Right atrium auricular region (tissue), 2 donors: ENCODE data around the gene TMC4. TPM values are rescaled to one million over a fixed set of nuclear protein-coding genes. Genes with fewer than 3 reads are reported as not detected.
"Not testable (repeated sequence)": the region's sequence is repeated elsewhere in the genome, so short reads cannot be mapped to it uniquely, and the experiment has no call there.

Experiments used
- DNase-seq: peaks from one replicate; pipeline ENCODE4 v3.0.0-alpha.2; 2019; ENCODE audit warnings: low spot score
- H3K27ac ChIP-seq, 2 donors: fragments of 200-600 bp; sonication (generic); 1 replicate in 1 of 2; 2 replicates in 1 of 2; pipeline ENCODE4 v1.5.1; 2016 to 2019
- H3K27me3 ChIP-seq, 2 donors: fragments of 200-600 bp; sonication (generic); one replicate each; pipeline versions ENCODE4 v1.5.1 to v1.6.0; 2017 to 2019
- H3K36me3 ChIP-seq: fragments of 200-600 bp; sonication (generic); one replicate; pipeline ENCODE4 v1.5.1; 2016
- H3K4me1 ChIP-seq, 2 donors: fragments of 200-600 bp; sonication (generic); one replicate each; pipeline versions ENCODE4 v1.5.1 to v1.6.0; 2017 to 2019
- H3K4me3 ChIP-seq, 2 donors: fragments of 200-600 bp; sonication (generic); 1 replicate in 1 of 2; 2 replicates in 1 of 2; pipeline ENCODE4 v1.5.1; 2017 to 2019; ENCODE audit warnings: mild to moderate bottlenecking in 1 of 2, moderate library complexity in 1 of 2
- H3K9me3 ChIP-seq, 2 donors: fragments of 200-600 bp; sonication (generic); one replicate each; pipeline ENCODE4 v1.5.1; 2019
- total RNA-seq, 2 donors: library from RNA; depleted of rRNA; stranded (reverse); fragments of >200 nt; gene quantifications; one replicate each; pipeline ENCODE4 v1.1.0, GENCODE V29; 2016
- TF ChIP-seq, protein P1 (sequence below), 2 donors: fragments of 200-600 bp; sonication (generic); IDR thresholded peaks; one replicate each; pipeline ENCODE4 v1.5.1; 2019; ENCODE audit warnings: antibody characterized with exemption in 2 of 2

Gene TMC4
- total RNA-seq, 2 donors from 2014 or later, result 1.7 to 2.8 TPM

DNA sequence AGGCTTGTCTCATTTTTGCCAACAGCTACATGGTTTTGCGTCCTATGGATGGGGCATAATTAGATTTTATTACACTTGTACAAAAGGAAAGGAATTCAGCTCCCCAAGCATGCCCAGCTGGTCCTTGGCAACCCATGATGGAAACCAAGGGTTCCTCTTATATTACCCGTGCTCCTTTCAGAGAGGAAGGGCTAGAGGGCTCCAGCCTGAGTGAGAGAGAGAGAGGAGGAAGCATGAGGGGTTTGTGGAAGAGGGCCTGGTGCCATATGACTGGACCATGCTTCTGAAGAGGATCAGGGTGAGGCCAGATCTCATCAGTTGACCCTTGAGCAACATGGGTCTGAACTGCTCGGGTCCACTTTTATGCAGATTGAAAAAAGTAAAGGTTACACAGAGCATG is 24.2 kb upstream of the TMC4 start:
- Histone ChIP-seq H3K4me1 (peaks cover 0 to 19% of the 10 kb centered on the region in 2 donors), H3K27me3 (no peaks in the 10 kb centered on the region), H3K4me3 (no peak overlapping the region), H3K36me3 (peaks cover 24% of the 10 kb centered on the region), H3K27ac (no peak overlapping the region), H3K9me3 (no peaks in the 10 kb centered on the region)
- DNase-seq, result no peak
- TF ChIP-seq, protein P1, sequence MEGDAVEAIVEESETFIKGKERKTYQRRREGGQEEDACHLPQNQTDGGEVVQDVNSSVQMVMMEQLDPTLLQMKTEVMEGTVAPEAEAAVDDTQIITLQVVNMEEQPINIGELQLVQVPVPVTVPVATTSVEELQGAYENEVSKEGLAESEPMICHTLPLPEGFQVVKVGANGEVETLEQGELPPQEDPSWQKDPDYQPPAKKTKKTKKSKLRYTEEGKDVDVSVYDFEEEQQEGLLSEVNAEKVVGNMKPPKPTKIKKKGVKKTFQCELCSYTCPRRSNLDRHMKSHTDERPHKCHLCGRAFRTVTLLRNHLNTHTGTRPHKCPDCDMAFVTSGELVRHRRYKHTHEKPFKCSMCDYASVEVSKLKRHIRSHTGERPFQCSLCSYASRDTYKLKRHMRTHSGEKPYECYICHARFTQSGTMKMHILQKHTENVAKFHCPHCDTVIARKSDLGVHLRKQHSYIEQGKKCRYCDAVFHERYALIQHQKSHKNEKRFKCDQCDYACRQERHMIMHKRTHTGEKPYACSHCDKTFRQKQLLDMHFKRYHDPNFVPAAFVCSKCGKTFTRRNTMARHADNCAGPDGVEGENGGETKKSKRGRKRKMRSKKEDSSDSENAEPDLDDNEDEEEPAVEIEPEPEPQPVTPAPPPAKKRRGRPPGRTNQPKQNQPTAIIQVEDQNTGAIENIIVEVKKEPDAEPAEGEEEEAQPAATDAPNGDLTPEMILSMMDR (IDR thresholded peaks at IDR 0.05), result no peak

DNA sequence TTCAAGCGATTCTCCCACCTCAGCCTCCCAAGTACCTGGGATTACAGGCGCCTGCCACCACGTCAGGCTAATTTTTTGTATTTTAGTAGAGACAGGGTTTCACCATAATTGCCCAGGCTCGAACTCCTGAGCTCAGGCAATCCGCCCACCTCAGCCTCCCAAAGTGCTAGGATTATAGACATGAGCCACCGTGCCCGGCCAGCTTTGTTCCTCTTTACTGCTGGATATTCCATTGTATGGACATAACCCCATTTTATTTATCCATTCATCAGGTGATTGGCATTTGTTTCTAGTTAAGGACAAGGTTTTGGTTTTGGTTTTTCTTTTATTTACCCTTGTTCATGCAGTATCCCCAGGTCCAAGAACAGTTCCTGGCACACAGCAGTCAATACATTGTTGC is 23.6 kb upstream of the TMC4 start:
- no peaks in the 10 kb centered on the region for H3K9me3 ChIP-seq
- no peak overlapping the region for H3K4me3 ChIP-seq
- peaks cover 18% of the 10 kb centered on the region for H3K36me3 ChIP-seq
- no peaks in the 10 kb centered on the region for H3K27me3 ChIP-seq
- TF ChIP-seq, protein P1 (IDR thresholded peaks at IDR 0.05), result no peak
- peaks cover 0 to 19% of the 10 kb centered on the region in 2 donors for H3K4me1 ChIP-seq
- H3K27ac ChIP-seq, result no peak overlapping the region
- no peak for DNase-seq

DNA sequence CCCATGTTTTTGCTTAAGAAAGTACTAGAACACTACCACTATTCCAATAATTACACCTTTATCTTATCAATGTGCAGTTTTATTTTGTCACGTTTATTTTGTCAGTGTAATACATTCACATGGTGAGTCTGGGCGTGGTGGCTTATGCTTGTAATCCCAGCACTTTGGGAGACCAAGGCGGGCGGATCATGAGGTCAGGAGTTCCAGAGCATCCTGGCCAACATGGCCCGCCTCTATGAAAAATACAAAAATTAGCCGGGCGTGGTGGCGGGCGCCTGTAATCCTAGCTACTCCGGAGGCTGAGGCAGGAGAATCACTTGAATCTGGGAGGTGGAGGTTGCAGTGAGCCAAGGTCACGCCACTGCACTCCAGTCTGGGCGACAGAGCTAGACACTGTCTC is 21.5 kb upstream of the TMC4 start:
- not testable (repeated sequence) for H3K9me3 ChIP-seq, H3K27me3 ChIP-seq, H3K4me3 ChIP-seq, H3K27ac ChIP-seq, DNase-seq
- Histone ChIP-seq H3K4me1 (peaks cover 0 to 13% of the 10 kb centered on the region in 2 donors), H3K36me3 (peaks cover 15% of the 10 kb centered on the region)

DNA sequence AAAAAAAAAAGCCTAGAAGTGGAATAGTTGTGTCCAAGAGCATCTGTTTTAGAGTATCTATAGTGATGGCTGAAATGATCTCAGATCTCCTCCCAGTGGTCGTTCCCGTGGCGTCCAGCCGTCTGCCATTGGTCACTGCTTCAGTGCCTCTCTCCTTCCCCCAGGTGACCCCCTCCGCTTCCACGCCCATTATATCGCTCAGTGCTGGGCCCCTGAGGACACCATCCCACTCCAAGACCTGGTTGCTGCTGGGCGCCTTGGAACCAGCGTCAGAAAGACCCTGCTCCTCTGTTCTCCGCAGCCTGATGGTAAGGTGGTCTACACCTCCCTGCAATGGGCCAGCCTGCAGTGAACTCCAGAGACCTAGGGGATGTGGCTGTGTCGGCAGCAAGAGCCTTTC is 20.1 kb upstream of the TMC4 start:
- Histone ChIP-seq H3K36me3 (peaks cover 15% of the 10 kb centered on the region), H3K9me3 (no peaks in the 10 kb centered on the region), H3K27ac (no peak overlapping the region), H3K4me3 (no peak overlapping the region), H3K4me1 (peaks cover 0 to 23% of the 10 kb centered on the region in 2 donors), H3K27me3 (no peaks in the 10 kb centered on the region)
- TF ChIP-seq, protein P1 (IDR thresholded peaks at IDR 0.05), result no peak
- DNase-seq, result no peak

DNA sequence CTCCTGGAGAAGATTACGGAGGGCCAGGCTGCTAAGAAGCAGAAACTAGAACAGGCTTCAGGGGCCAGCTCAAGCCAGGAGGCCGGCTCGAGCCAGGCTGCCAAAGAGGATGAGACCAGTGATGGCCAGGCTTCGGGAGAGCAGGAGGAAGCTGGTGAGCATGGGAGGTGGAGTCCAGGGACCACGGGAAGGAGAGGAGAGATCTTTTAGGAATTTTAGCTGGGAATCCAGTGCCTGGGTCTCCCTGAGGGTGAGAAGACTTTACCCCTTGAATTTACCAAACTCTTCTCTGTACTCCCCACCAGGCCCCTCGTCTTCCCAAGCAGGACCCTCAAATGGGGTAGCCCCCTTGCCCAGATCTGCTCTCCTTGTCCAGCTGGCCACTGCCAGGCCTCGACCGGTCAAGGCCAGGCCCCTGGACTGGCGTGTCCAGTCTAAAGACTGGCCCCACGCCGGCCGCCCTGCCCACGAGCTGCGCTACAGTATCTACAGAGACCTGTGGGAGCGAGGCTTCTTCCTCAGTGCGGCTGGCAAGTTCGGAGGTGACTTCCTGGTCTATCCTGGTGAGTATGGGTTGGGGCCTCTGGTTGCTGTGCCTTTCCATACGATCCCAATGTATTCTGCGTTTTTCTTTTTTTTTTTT is 19.0 kb upstream of the TMC4 start:
- no peak for DNase-seq
- H3K36me3 ChIP-seq, result peaks cover 15% of the 10 kb centered on the region

DNA sequence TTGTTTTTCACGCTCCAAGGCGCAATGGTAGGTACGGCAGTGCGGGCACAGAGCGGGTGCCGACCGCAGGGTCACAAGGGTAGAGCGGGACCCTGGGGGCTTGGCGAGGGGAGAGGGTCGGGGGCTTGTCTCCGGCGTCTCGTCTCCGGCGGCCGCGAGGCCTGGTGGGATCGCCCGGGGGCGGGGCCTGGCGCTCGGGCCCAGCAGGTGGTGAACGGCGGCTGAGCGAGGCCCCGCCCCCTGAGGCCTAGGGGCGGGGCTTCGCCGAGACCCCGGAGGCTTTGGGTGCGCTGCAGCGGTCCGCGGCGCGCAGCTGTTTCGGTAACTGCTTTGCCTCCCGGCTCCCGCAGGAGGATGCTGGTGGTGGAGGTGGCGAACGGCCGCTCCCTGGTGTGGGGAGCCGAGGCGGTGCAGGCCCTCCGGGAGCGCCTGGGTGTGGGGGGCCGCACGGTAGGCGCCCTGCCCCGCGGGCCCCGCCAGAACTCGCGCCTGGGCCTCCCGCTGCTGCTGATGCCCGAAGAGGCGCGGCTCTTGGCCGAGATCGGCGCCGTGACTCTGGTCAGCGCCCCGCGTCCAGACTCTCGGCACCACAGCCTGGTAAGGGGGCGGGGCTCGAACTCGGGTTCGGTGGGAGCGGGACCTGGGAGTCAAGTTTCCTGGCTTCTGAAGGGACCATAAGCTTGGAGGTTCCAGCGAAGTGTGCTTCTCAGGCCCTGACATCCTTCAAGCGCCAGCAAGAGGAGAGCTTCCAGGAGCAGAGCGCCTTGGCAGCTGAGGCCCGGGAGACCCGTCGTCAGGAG is 18.3 kb upstream of the TMC4 start, which contains the start of gene TSEN34:
TSS of gene TSEN34 (plus strand) at position 298 of the 800 bp plus-strand sequence. CDS start at position 355, 57 bp downstream.
- TF ChIP-seq, protein P1 (IDR thresholded peaks at IDR 0.05), result no peak
- no peaks in the 10 kb centered on the region for H3K27me3 ChIP-seq
- peak within 1 kb of the TSS; percentile 63 to 94 for H3K4me3 ChIP-seq
- peak within 1 kb of the TSS; percentile 96 to 97 for H3K27ac ChIP-seq
- H3K36me3 ChIP-seq, result peaks cover 15% of the 10 kb centered on the region
- DNase-seq, result no peak
- H3K9me3 ChIP-seq, result no peaks in the 10 kb centered on the region
- peaks cover 0 to 24% of the 10 kb centered on the region in 2 donors for H3K4me1 ChIP-seq

More for the DNA sequence above, 19.0 kb upstream of the TMC4 start:
- H3K27me3 ChIP-seq, result no peaks in the 10 kb centered on the region
- H3K9me3 ChIP-seq, result no peaks in the 10 kb centered on the region
- H3K4me1 ChIP-seq, result peaks cover 0 to 24% of the 10 kb centered on the region in 2 donors
- H3K27ac ChIP-seq, result peak overlapping the region; percentile 96 to 97
- peak overlapping the region; percentile 63 to 94 for H3K4me3 ChIP-seq
- TF ChIP-seq, protein P1 (IDR thresholded peaks at IDR 0.05), result no peak
